Liver (tissue), 9 donors: ENCODE data around the gene PPP2R5B. TPM values are rescaled to one million over a fixed set of nuclear protein-coding genes. Genes with fewer than 3 reads are reported as not detected.

Experiments
- DNase-seq: peaks from one replicate; pipeline ENCODE4 v3.0.0-alpha.2; 2017; ENCODE audit warnings: low spot score
- H3K27ac ChIP-seq, 2 donors: one replicate each; pipeline ENCODE4 v1.7.0; 2013; ENCODE audit warnings: inconsistent platforms in 2 of 2, low read length in 2 of 2, control low read depth in 1 of 2, low read depth in 1 of 2, mild to moderate bottlenecking in 1 of 2
- H3K27me3 ChIP-seq, 4 donors: one replicate each; pipeline versions ENCODE4 v1.6.1 to v1.7.0; 2013; ENCODE audit warnings: low read length in 3 of 4, inconsistent platforms in 1 of 4, mild to moderate bottlenecking in 1 of 4, moderate library complexity in 1 of 4; ENCODE audit not compliant: control insufficient read depth in 4 of 4, insufficient read depth in 4 of 4
- H3K36me3 ChIP-seq, 4 donors: one replicate each; pipeline versions ENCODE4 v1.6.1 to v1.7.0; 2013; ENCODE audit warnings: low read length in 3 of 4, mild to moderate bottlenecking in 3 of 4, low read depth in 1 of 4, moderate library complexity in 1 of 4; ENCODE audit not compliant: control insufficient read depth in 4 of 4, insufficient read depth in 3 of 4
- H3K4me1 ChIP-seq, 4 donors: one replicate each; pipeline versions ENCODE4 v1.6.1 to v1.7.0; 2013; ENCODE audit warnings: low read length in 3 of 4, mild to moderate bottlenecking in 3 of 4, moderate library complexity in 1 of 4; ENCODE audit not compliant: control insufficient read depth in 4 of 4, insufficient read depth in 4 of 4
- H3K4me3 ChIP-seq, 3 donors: one replicate each; pipeline versions ENCODE4 v1.6.1 to v1.7.0; 2013; ENCODE audit warnings: low read length in 3 of 3, control low read depth in 1 of 3, low read depth in 1 of 3, mild to moderate bottlenecking in 1 of 3
- H3K9ac ChIP-seq, 2 donors: one replicate each; pipeline ENCODE4 v1.7.0; 2013; ENCODE audit warnings: low read length in 2 of 2, mild to moderate bottlenecking in 2 of 2, moderate library complexity in 2 of 2, control low read depth in 1 of 2, low read depth in 1 of 2
- H3K9me3 ChIP-seq, 4 donors: one replicate each; pipeline versions ENCODE4 v1.6.1 to v1.7.0; 2013; ENCODE audit warnings: low read length in 3 of 4; ENCODE audit not compliant: control insufficient read depth in 4 of 4
- CTCF ChIP-seq: fragments of 150-350 bp; IDR thresholded peaks from 2 replicates; pipeline ENCODE4 v1.5.1; 2017; ENCODE audit warnings: improper control_type of control experiment, low read depth, low read length; ENCODE audit not compliant: missing input control
- EGR1 ChIP-seq, 2 donors: IDR thresholded peaks; 2 replicates each; pipeline ENCODE4 v1.6.1; 2016 to 2018; ENCODE audit warnings: antibody characterized with exemption in 2 of 2, low read depth in 2 of 2
- FOXA1 ChIP-seq: IDR thresholded peaks from 2 replicates; pipeline ENCODE4 v1.6.1; 2016; ENCODE audit warnings: antibody characterized with exemption
- FOXA2 ChIP-seq: IDR thresholded peaks from 2 replicates; pipeline ENCODE4 v1.6.1; 2016; ENCODE audit warnings: antibody characterized with exemption
- HNF4A ChIP-seq, 2 donors: conservative IDR thresholded peaks; 2 replicates each; pipeline ENCODE4 v1.6.1; 2016; ENCODE audit warnings: antibody characterized with exemption in 2 of 2, mild to moderate bottlenecking in 2 of 2
- HNF4G ChIP-seq: IDR thresholded peaks from 2 replicates; pipeline ENCODE4 v1.6.1; 2016; ENCODE audit warnings: antibody characterized with exemption
- JUND ChIP-seq, 2 donors: IDR thresholded peaks; 2 replicates each; pipeline ENCODE4 v1.6.1; 2016; ENCODE audit warnings: antibody characterized with exemption in 2 of 2
- NR2F2 ChIP-seq: IDR thresholded peaks from 2 replicates; pipeline ENCODE4 v1.6.1; 2016; ENCODE audit warnings: antibody characterized with exemption
- REST ChIP-seq: IDR thresholded peaks from 2 replicates; pipeline ENCODE4 v1.6.1; 2016; ENCODE audit warnings: antibody characterized with exemption, mild to moderate bottlenecking
- SP1 ChIP-seq: IDR thresholded peaks from 2 replicates; pipeline ENCODE4 v1.6.1; 2018; ENCODE audit warnings: antibody characterized with exemption, mild to moderate bottlenecking
- TAF1 ChIP-seq: conservative IDR thresholded peaks from 2 replicates; pipeline ENCODE4 v1.6.1; 2016; ENCODE audit warnings: antibody characterized with exemption, mild to moderate bottlenecking
- YY1 ChIP-seq: IDR thresholded peaks from 2 replicates; pipeline ENCODE4 v1.6.1; 2016; ENCODE audit warnings: antibody characterized with exemption, mild to moderate bottlenecking
- WGBS: extraction: QIAGEN DNeasy Blood & Tissue Kit; methylation state at CpG from one replicate; pipeline ENCODE4 v1.1.7; 2013; 5-methylcytosine and 5-hydroxymethylcytosine counted together
- polyA plus RNA-seq, 2 donors: library from polyadenylated mRNA; stranded (reverse) in 1 of 2; unstranded in 1 of 2; fragments of 200-250 nt in 1 of 2; fragments of >200 nt in 1 of 2; fragmentation: Nextera tagmentation in 1 of 2; extraction: Ambion mirVana in 1 of 2; gene quantifications; one replicate each; pipeline versions ENCODE4 v1.2.1 to v1.2.3, GENCODE V29; 2013 to 2015
- total RNA-seq, 2 donors: library from RNA; depleted of rRNA; stranded (reverse); fragments of >200 nt; gene quantifications; one replicate each; pipeline ENCODE4 v1.2.3, GENCODE V29; 2014
- TF ChIP-seq, protein P1 (sequence below): IDR thresholded peaks from 2 replicates; pipeline ENCODE4 v1.6.1; 2016; ENCODE audit warnings: antibody characterized with exemption
- TF ChIP-seq, protein P2 (sequence below): IDR thresholded peaks from 2 replicates; pipeline ENCODE4 v1.6.1; 2016; ENCODE audit warnings: antibody characterized with exemption
- donor health status: healthy.
- donor health status: healthy.
- donor health status: healthy.
- donor health status: healthy.
- donor health status: healthy.

Gene PPP2R5B
- total and polyA plus RNA-seq, 4 donors, result 2.9 to 6.6 (median 5.1) TPM

GRCh38 chr11:64888406-64888728 lies 36.1 kb upstream of the PPP2R5B start:
- H3K9ac ChIP-seq, result no peak overlapping the region
- peaks cover 10 to 46% (median 36%) of the 10 kb centered on the region in 4 donors for H3K4me1 ChIP-seq
- 38% methylated on average over 8 of the region's 8 CpGs for WGBS
- peak overlapping the region; percentile 52 to 62 for H3K27ac ChIP-seq
- H3K36me3 ChIP-seq, result no peaks in the 10 kb centered on the region
- TF ChIP-seq REST (no peak), EGR1 (IDR thresholded peaks at IDR 0.05; ENCODE audit: low read depth in 2 of 2) (no peak), HNF4G (no peak), JUND (IDR thresholded peaks at IDR 0.05) (no peak), FOXA2 (no peak), YY1 (no peak)
- TF ChIP-seq, protein P1, sequence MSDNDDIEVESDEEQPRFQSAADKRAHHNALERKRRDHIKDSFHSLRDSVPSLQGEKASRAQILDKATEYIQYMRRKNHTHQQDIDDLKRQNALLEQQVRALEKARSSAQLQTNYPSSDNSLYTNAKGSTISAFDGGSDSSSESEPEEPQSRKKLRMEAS, result no peak
- no peaks in the 10 kb centered on the region for H3K27me3 ChIP-seq
- H3K4me3 ChIP-seq, result peak overlapping the region in 1 of 3 donors; percentile 29
- no peak for DNase-seq
- no peaks in the 10 kb centered on the region for H3K9me3 ChIP-seq

DNA sequence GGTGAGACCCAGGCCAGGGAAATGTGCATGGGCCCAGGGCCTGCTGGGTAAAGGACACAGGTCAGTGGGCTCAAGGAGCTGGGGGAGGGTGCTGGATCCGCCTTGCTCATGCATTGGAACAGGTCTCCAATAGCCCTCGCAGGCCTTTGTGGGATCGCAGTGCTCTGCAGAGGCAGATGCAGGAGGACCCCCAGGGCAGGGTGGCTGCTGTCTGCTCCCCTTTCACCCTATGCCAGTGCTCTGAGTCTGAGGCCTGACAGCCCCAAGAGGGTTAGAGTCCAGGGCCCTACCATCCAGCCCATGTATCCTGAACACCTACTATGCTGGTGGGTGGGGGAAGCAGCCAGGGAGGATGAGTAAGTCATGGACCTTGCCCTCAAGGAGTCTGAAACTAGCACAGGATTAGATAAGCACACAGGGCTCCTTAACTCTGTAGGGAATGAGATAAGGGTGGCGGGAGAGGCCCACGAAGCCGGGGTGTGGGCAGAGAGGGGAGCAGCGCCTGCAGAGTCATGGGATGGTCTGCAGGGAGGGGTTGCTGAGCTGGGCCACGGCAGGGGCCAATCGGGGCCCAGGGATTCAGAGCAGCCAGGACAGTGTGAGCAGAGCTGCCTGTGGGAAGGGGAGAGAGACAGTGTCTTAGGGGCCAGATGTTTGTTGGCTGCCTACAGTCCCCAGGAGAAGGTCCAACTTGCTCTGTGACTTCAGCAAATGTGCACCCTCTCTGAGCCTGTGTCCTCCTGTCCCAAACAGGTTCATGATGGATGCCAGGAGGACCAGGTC lies 35.6 kb upstream of the PPP2R5B start:
- no peak overlapping the region for H3K4me3 ChIP-seq
- no peak for TF ChIP-seq JUND (IDR thresholded peaks at IDR 0.05)
- peak; percentile 22 to 28 for TF ChIP-seq HNF4A (conservative IDR thresholded peaks at IDR 0.05)
- no peak overlapping the region for H3K9ac ChIP-seq
- 39% methylated on average over 9 of the region's 9 CpGs for WGBS
- peak; percentile 82 for DNase-seq
- H3K36me3 ChIP-seq, result no peaks in the 10 kb centered on the region
- no peaks in the 10 kb centered on the region for H3K27me3 ChIP-seq
- H3K4me1 ChIP-seq, result peaks cover 15 to 51% (median 41%) of the 10 kb centered on the region in 4 donors
- no peaks in the 10 kb centered on the region for H3K9me3 ChIP-seq
- H3K27ac ChIP-seq, result no peak overlapping the region

- peaks cover 0 to 2% (median 0%) of the 10 kb centered on the region in 4 donors for H3K36me3 ChIP-seq
- no peaks in the 10 kb centered on the region for H3K9me3 ChIP-seq
- H3K27ac ChIP-seq, result peak overlapping the region; percentile 86 to 89
- TF ChIP-seq TAF1 (no peak), CTCF (no peak), SP1 (no peak), FOXA1 (no peak), NR2F2 (no peak), REST (no peak)
- TF ChIP-seq, protein P2, sequence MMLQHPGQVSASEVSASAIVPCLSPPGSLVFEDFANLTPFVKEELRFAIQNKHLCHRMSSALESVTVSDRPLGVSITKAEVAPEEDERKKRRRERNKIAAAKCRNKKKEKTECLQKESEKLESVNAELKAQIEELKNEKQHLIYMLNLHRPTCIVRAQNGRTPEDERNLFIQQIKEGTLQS, result no peak
- TF ChIP-seq, protein P1, result no peak
- WGBS, result 43% methylated on average over 7 of the region's 7 CpGs
- no peak for DNase-seq
- peaks cover 21 to 61% (median 49%) of the 10 kb centered on the region in 4 donors for H3K4me1 ChIP-seq
- no peaks in the 10 kb centered on the region for H3K27me3 ChIP-seq
- peak overlapping the region; percentile 36 to 83 (median 81) for H3K4me3 ChIP-seq
- H3K9ac ChIP-seq, result peak overlapping the region in 1 of 2 donors; percentile 57
These were observed 34.0 kb upstream of the PPP2R5B start for GRCh38 chr11:64890522-64890939.
